Keratinocyte (primary cell): Measurements from ENCODE around the gene CEBPZOS. TPM values are rescaled to one million over a fixed set of nuclear protein-coding genes. Genes with fewer than 3 reads are reported as not detected.

ENCODE experiments used
- DNase-seq: peaks from one replicate; pipeline ENCODE4 v3.0.0-alpha.2; 2011; ENCODE audit warnings: low read depth, missing footprints, low spot score
- FAIRE-seq: peaks from 2 replicates; lab custom pipeline; 2011; peaks lifted over from hg19 to GRCh38; lab: Jason Lieb, UNC
- H2AFZ ChIP-seq: 2 replicates; pipeline ENCODE4 v1.6.0; 2012; ENCODE audit warnings: low read length, control low read depth, inconsistent platforms; ENCODE audit not compliant: control insufficient read depth
- H3K27ac ChIP-seq: 2 replicates; pipeline ENCODE4 v1.5.1; 2011; ENCODE audit warnings: low read length; ENCODE audit not compliant: control insufficient read depth, insufficient read depth
- H3K27me3 ChIP-seq: 3 replicates; pipeline ENCODE4 v1.6.0; 2011; ENCODE audit warnings: low read length; ENCODE audit not compliant: control insufficient read depth, insufficient read depth; ENCODE audit errors: extremely low read depth
- H3K36me3 ChIP-seq, 2 experiments: 2 replicates in 1 of 2; 3 replicates in 1 of 2; pipeline ENCODE4 v1.5.1; 2011; ENCODE audit warnings: low read length in 2 of 2, mild to moderate bottlenecking in 1 of 2; ENCODE audit not compliant: control insufficient read depth in 2 of 2, insufficient read depth in 2 of 2; ENCODE audit errors: extremely low read depth in 1 of 2
- H3K4me1 ChIP-seq: 3 replicates; pipeline ENCODE4 v1.5.1; 2011; ENCODE audit warnings: low read length; ENCODE audit not compliant: control insufficient read depth, insufficient read depth; ENCODE audit errors: extremely low read depth
- H3K4me2 ChIP-seq: 3 replicates; pipeline ENCODE4 v1.6.0; 2011; ENCODE audit warnings: low read depth, low read length; ENCODE audit not compliant: control insufficient read depth, insufficient read depth; ENCODE audit errors: extremely low read depth
- H3K4me3 ChIP-seq, 3 experiments: fragments of 200-600 bp in 1 of 3; sonication (generic) in 1 of 3; 2 replicates in 2 of 3; 3 replicates in 1 of 3; pipeline ENCODE4 v1.5.1; 2011 to 2016; ENCODE audit warnings: low read length in 3 of 3, mild to moderate bottlenecking in 3 of 3, control low read depth in 2 of 3, inconsistent platforms in 1 of 3, low read depth in 1 of 3, mixed read lengths in 1 of 3, mixed run types in 1 of 3, moderate library complexity in 1 of 3; ENCODE audit not compliant: control insufficient read depth in 2 of 3, insufficient read depth in 2 of 3; ENCODE audit errors: extremely low read depth in 1 of 3
- H3K79me2 ChIP-seq: 2 replicates; pipeline ENCODE4 v1.6.0; 2012; ENCODE audit warnings: low read length; ENCODE audit not compliant: control insufficient read depth, insufficient read depth
- H3K9ac ChIP-seq: 3 replicates; pipeline ENCODE4 v1.6.0; 2011; ENCODE audit warnings: low read length; ENCODE audit not compliant: control insufficient read depth, insufficient read depth; ENCODE audit errors: extremely low read depth
- H3K9me1 ChIP-seq: 3 replicates; pipeline ENCODE4 v1.6.0; 2011; ENCODE audit warnings: low read length; ENCODE audit not compliant: control insufficient read depth, insufficient read depth; ENCODE audit errors: extremely low read depth
- H3K9me3 ChIP-seq: 2 replicates; pipeline ENCODE4 v1.5.1; 2012; ENCODE audit warnings: low read depth, low read length; ENCODE audit not compliant: control insufficient read depth
- H4K20me1 ChIP-seq: 3 replicates; pipeline ENCODE4 v1.6.0; 2011; ENCODE audit warnings: low read length; ENCODE audit not compliant: control insufficient read depth, insufficient read depth; ENCODE audit errors: extremely low read depth
- EZH2 ChIP-seq: IDR thresholded peaks from one replicate; pipeline ENCODE4 v1.6.1; 2012; ENCODE audit warnings: inconsistent platforms, mild to moderate bottlenecking, low read length, moderate library complexity
- dilution Hi-C: fragments of 300-500 bp; cut with MboI; formaldehyde crosslinking; loops from one replicate; pipeline ENCODE4 v1.7.0; 2020; ENCODE audit warnings: low sequenced_read_pairs; ENCODE audit not compliant: extremely low pct_ligation_motif_present
- polyA plus RNA-seq, 5 experiments: library from polyadenylated mRNA; depleted of rRNA in 3 of 5; stranded (reverse) in 3 of 5; stranded (forward) in 1 of 5; unstranded in 1 of 5; fragments of >200 nt; gene quantifications; 1 replicate in 1 of 5; 2 replicates in 3 of 5; 3 replicates in 1 of 5; pipeline versions ENCODE4 v1.2.1 to v1.2.3, GENCODE V29; 2011 to 2012; ENCODE audit warnings: missing spikeins in 2 of 5, low read depth in 1 of 5, low replicate concordance in 1 of 5
- TF ChIP-seq, protein P1 (sequence below), 3 experiments: IDR thresholded peaks in 1 of 3; conservative IDR thresholded peaks in 1 of 3; optimal IDR thresholded peaks in 1 of 3; 2 replicates in 2 of 3; 3 replicates in 1 of 3; pipeline versions ENCODE3 to v1.5.1; 2011; ENCODE audit warnings: low read length in 3 of 3, mild to moderate bottlenecking in 3 of 3, moderate library complexity in 2 of 3, control low read depth in 1 of 3, inconsistent platforms in 1 of 3; ENCODE audit not compliant: insufficient read depth in 2 of 3; ENCODE audit errors: extremely low read depth in 1 of 3

The CEBPZOS gene
- polyA plus RNA-seq, 1 donor (not counting 4 experiments of a cell fraction or from before 2014, with no cell fraction given), result 42.9 TPM

DNA sequence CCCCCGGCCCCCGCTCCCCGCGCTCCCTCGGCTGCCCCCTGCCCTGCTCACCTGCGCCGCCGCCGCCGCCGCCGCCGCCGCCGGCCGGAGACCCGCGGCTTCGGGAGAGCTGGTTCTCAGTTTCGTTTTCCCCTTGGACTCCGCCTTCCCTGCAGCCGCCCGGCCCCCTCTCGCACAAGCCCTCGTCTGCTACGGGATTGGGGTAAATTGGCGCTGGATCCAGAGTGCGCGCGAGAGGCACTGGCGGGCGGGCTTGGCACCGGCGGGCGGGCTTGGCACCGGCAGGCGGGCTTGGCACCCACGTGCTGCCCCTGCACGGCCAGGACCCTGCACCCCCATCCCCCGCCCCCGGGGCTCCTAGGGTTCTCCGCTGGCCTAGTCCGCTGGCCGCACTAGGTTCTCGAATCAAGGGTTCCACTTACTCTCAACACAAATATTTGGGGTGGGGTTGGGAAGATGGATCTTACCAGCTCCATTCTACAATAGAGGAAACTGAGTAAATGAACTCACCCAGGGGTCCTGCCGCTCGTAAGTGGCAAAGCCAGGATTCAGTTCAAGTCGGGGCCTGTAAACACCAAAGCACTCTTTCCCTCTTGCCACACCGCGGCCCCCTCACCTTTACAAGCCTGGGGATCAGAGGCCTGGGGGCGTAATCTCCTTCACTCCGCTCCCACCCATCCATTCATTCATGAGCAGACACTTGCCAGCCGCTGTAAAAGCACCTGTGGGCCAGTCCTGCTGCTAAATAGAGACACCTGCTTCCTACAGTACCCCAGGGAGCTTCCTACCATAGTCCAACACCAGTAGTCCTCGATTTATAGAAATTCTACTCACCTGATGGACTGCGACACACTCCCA, 39.2 kb upstream of the CEBPZOS start, which contains the start of gene EIF2AK2:
Gene EIF2AK2 (minus strand): TSS at position 124 of the 858 bp plus-strand sequence. CDS start 9,174 bp downstream, outside the sequence.
- no peaks in the 10 kb centered on the region for H4K20me1 ChIP-seq
- H3K27me3 ChIP-seq, result no peaks in the 10 kb centered on the region
- FAIRE-seq, result no peak
- TF ChIP-seq, protein P1, sequence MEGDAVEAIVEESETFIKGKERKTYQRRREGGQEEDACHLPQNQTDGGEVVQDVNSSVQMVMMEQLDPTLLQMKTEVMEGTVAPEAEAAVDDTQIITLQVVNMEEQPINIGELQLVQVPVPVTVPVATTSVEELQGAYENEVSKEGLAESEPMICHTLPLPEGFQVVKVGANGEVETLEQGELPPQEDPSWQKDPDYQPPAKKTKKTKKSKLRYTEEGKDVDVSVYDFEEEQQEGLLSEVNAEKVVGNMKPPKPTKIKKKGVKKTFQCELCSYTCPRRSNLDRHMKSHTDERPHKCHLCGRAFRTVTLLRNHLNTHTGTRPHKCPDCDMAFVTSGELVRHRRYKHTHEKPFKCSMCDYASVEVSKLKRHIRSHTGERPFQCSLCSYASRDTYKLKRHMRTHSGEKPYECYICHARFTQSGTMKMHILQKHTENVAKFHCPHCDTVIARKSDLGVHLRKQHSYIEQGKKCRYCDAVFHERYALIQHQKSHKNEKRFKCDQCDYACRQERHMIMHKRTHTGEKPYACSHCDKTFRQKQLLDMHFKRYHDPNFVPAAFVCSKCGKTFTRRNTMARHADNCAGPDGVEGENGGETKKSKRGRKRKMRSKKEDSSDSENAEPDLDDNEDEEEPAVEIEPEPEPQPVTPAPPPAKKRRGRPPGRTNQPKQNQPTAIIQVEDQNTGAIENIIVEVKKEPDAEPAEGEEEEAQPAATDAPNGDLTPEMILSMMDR (optimal IDR thresholded peaks at IDR 0.05 in 1 of 3, IDR thresholded peaks at IDR 0.05 in 1 of 3, conservative IDR thresholded peaks at IDR 0.05 in 1 of 3; ENCODE audit: extremely low read depth in 1 of 3, insufficient read depth in 2 of 3, low read length in 3 of 3), result no peak
- no peak for TF ChIP-seq EZH2
- peaks cover 0 to 9% of the 10 kb centered on the region in 2 experiments for H3K36me3 ChIP-seq
- peaks cover 2% of the 10 kb centered on the region for H3K9me3 ChIP-seq
- peak within 1 kb of the TSS; percentile 96 for H3K9ac ChIP-seq
- peak within 1 kb of the TSS; percentile 96 for H3K4me2 ChIP-seq
- H2AFZ ChIP-seq, result peak within 1 kb of the TSS; percentile 91
- peak within 1 kb of the TSS; percentile 82 to 89 (median 88) for H3K4me3 ChIP-seq
- dilution Hi-C loops, result no loop called here
- H3K79me2 ChIP-seq, result peaks cover 44% of the 10 kb centered on the region
- no peaks in the 10 kb centered on the region for H3K9me1 ChIP-seq
- peaks cover 16% of the 10 kb centered on the region for H3K4me1 ChIP-seq
- peak within 1 kb of the TSS; percentile 93 for H3K27ac ChIP-seq
- no peak for DNase-seq

DNA sequence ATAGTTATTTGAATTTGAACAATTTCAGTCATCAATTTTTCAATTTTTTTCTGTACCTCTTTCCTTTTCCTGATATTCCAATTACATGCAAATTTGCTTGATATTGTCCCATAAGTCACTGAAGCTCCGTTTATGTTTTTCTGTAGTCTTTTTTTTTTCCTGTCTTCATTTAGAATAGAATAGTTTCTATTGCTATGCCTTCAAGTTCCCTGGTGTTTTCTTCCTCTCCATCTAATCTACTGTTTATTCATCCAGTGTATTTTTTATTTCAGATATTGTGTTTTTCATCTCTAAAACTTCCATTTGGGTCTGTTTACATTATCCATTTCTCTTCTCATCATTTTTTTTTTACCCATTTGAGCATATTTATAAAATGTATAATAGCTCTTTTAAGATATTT, 31.5 kb upstream of the CEBPZOS start:
- no peaks in the 10 kb centered on the region for H3K79me2 ChIP-seq

More for the DNA sequence above, 31.5 kb upstream of the CEBPZOS start:
- H3K27me3 ChIP-seq, result no peaks in the 10 kb centered on the region
- H2AFZ ChIP-seq, result no peak overlapping the region
- FAIRE-seq (no peak), DNase-seq (no peak)
- no peaks in the 10 kb centered on the region for H4K20me1 ChIP-seq
- no peak overlapping the region for H3K9ac ChIP-seq
- H3K36me3 ChIP-seq, result no peaks in the 10 kb centered on the region
- dilution Hi-C loops, result no loop called here
- no peak overlapping the region for H3K4me3 ChIP-seq
- H3K9me1 ChIP-seq, result no peaks in the 10 kb centered on the region
- peaks cover 5% of the 10 kb centered on the region for H3K4me1 ChIP-seq
- TF ChIP-seq, protein P1 (optimal IDR thresholded peaks at IDR 0.05 in 1 of 3, IDR thresholded peaks at IDR 0.05 in 1 of 3, conservative IDR thresholded peaks at IDR 0.05 in 1 of 3; ENCODE audit: extremely low read depth in 1 of 3, insufficient read depth in 2 of 3, low read length in 3 of 3), result no peak
- no peak for TF ChIP-seq EZH2
- H3K4me2 ChIP-seq, result no peak overlapping the region
- H3K27ac ChIP-seq, result no peak overlapping the region
- H3K9me3 ChIP-seq, result no peaks in the 10 kb centered on the region
